ENCODE results near the gene SPTBN1. TPM values are rescaled to one million over a fixed set of nuclear protein-coding genes. Genes with fewer than 3 reads are reported as not detected.

SPTBN1 gene
- total RNA-seq, 1 donor from 2014 or later = 983 TPM

DNA sequence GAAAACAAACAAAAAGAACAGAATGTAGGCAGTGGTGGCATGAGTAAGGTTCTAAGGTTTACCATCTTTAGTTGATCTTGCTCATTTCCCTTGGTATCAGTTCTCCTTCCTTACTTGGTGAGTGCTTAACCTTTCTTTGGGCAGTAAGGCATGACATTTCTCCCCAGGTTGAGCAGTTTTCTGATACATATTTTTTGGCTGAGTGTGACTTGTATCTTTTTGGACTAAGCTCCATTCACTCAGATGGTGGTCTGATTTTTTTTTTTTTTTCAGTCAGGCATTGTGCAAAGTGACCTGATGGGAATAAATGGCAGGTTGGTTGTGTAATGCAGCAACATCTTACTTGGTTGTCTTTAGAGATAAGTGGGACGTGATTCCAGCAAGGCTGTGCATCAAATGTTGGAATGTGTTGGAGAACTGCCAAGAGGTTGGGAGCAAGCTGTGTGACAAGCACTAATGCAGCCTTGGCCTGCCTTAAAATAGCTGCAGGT is 15.1 kb downstream of the SPTBN1 start:
- Mint-ChIP-seq H3K27ac (ENCODE audit: unreplicated experiment) (peak overlapping the region; percentile 45), H3K4me1 (ENCODE audit: unreplicated experiment) (peaks cover 76% of the 10 kb centered on the region), H3K9me3 (ENCODE audit: unreplicated experiment) (no peaks in the 10 kb centered on the region), H3K4me3 (ENCODE audit: unreplicated experiment) (peak overlapping the region; percentile 42), H3K36me3 (ENCODE audit: low read depth, unreplicated experiment) (peaks cover 3% of the 10 kb centered on the region), H3K27me3 (ENCODE audit: unreplicated experiment) (no peaks in the 10 kb centered on the region)
- TF ChIP-seq, protein P1, sequence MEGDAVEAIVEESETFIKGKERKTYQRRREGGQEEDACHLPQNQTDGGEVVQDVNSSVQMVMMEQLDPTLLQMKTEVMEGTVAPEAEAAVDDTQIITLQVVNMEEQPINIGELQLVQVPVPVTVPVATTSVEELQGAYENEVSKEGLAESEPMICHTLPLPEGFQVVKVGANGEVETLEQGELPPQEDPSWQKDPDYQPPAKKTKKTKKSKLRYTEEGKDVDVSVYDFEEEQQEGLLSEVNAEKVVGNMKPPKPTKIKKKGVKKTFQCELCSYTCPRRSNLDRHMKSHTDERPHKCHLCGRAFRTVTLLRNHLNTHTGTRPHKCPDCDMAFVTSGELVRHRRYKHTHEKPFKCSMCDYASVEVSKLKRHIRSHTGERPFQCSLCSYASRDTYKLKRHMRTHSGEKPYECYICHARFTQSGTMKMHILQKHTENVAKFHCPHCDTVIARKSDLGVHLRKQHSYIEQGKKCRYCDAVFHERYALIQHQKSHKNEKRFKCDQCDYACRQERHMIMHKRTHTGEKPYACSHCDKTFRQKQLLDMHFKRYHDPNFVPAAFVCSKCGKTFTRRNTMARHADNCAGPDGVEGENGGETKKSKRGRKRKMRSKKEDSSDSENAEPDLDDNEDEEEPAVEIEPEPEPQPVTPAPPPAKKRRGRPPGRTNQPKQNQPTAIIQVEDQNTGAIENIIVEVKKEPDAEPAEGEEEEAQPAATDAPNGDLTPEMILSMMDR (IDR thresholded peaks at IDR 0.05; ENCODE audit: unreplicated experiment) = no peak
- no peak for DNase-seq (ENCODE audit: low spot score)

DNA sequence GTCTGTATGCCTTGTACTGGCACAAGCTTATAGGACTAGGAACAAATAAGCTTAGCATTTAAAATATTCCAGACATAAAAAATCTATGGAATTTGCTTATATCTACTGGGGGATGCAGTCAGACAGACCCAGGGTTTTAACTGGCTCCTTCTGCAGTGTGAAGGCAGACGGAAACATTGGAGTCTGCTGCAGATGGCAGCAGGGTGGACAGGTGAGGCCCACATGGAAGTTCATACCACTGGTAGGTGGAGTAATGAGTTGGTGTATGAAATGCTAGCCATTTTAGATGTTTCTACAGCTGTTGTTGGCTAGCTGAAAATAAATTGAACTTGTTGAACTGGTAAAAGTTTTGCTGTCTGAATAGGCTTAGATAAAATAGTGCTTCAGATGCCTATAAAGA is 17.7 kb downstream of the SPTBN1 start:
- H3K36me3 Mint-ChIP-seq (ENCODE audit: low read depth, unreplicated experiment) = peaks cover 7% of the 10 kb centered on the region
- H3K27me3 Mint-ChIP-seq (ENCODE audit: unreplicated experiment) = no peaks in the 10 kb centered on the region
- no peak for DNase-seq (ENCODE audit: low spot score)
- TF ChIP-seq, protein P1 (IDR thresholded peaks at IDR 0.05; ENCODE audit: unreplicated experiment) = no peak
- no peaks in the 10 kb centered on the region for H3K9me3 Mint-ChIP-seq (ENCODE audit: unreplicated experiment)
- no peak overlapping the region for H3K4me3 Mint-ChIP-seq (ENCODE audit: unreplicated experiment)
- peaks cover 84% of the 10 kb centered on the region for H3K4me1 Mint-ChIP-seq (ENCODE audit: unreplicated experiment)
- no peak overlapping the region for H3K27ac Mint-ChIP-seq (ENCODE audit: unreplicated experiment)

DNA sequence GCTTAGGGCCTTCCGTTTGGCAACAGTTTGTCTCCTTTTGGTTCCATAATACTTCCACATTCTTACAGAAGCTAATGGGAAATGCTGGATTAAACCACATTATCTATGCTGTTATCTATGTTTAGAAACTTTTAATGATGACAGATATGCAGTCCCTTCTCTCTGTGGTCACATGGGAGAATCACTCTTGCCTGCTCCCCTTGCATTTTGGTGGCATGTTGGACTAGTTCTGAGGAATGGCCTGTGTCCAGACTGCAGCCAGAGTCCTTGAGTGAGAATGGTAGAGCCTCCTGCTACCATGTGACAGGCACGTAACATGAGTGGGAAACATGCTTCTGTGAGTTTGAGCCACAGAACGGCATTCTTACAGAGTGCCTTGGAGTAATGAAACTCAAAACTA is 19.2 kb downstream of the SPTBN1 start:
- peaks cover 76% of the 10 kb centered on the region for H3K4me1 Mint-ChIP-seq (ENCODE audit: unreplicated experiment)
- H3K27me3 Mint-ChIP-seq (ENCODE audit: unreplicated experiment) = no peaks in the 10 kb centered on the region
- H3K4me3 Mint-ChIP-seq (ENCODE audit: unreplicated experiment) = no peak overlapping the region
- TF ChIP-seq, protein P1 (IDR thresholded peaks at IDR 0.05; ENCODE audit: unreplicated experiment) = no peak
- H3K27ac Mint-ChIP-seq (ENCODE audit: unreplicated experiment) = no peak overlapping the region
- no peaks in the 10 kb centered on the region for H3K9me3 Mint-ChIP-seq (ENCODE audit: unreplicated experiment)
- DNase-seq (ENCODE audit: low spot score) = no peak
- H3K36me3 Mint-ChIP-seq (ENCODE audit: low read depth, unreplicated experiment) = peaks cover 7% of the 10 kb centered on the region

DNA sequence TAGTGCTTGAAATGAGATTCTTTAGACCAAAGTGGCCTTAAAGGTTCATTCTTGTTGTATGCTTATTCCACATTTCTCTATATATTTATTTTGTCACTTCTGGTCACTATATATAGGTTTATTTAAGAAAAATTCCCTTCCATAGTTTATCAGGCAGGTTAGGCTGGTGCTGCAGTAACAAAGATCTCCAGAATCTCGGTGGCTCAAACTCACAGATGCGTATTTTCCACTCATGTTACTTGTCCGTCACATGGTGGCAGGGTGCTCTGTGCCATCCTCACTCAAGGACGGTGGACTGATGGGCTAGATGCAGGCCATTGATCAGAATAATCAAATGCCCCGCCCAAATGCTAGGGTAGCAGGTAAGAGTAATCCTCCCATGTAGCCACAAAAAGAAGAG is 19.8 kb downstream of the SPTBN1 start:
- peaks cover 71% of the 10 kb centered on the region for H3K4me1 Mint-ChIP-seq (ENCODE audit: unreplicated experiment)
- H3K36me3 Mint-ChIP-seq (ENCODE audit: low read depth, unreplicated experiment) = peaks cover 8% of the 10 kb centered on the region

DNA sequence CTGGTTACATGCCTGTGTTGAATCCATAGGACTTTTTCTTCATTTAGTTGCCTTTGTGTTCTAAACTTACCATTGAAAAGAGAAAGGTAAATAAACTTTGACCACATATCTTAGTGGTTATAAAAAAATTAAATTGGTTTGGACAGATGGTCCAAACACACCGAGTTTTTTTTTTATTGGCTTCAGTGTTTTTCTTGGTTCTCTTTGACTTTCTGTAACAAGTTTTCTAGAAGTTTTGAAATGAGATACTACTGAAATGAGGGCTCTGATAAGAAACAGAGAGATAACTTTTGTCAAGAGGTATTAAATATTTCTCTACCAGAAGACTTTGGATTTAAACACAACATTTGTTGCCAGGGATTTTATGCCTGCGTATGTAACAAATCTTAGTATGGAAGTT is 20.7 kb downstream of the SPTBN1 start:
- Mint-ChIP-seq H3K4me3 (ENCODE audit: unreplicated experiment) (no peak overlapping the region), H3K36me3 (ENCODE audit: low read depth, unreplicated experiment) (peaks cover 10% of the 10 kb centered on the region), H3K27ac (ENCODE audit: unreplicated experiment) (peak overlapping the region; percentile 70), H3K9me3 (ENCODE audit: unreplicated experiment) (no peaks in the 10 kb centered on the region), H3K27me3 (ENCODE audit: unreplicated experiment) (peaks cover 4% of the 10 kb centered on the region), H3K4me1 (ENCODE audit: unreplicated experiment) (peaks cover 71% of the 10 kb centered on the region)
- DNase-seq (ENCODE audit: low spot score) = no peak
- TF ChIP-seq, protein P1 (IDR thresholded peaks at IDR 0.05; ENCODE audit: unreplicated experiment) = no peak

More for the DNA sequence above, 19.8 kb downstream of the SPTBN1 start:
- no peaks in the 10 kb centered on the region for H3K9me3 Mint-ChIP-seq (ENCODE audit: unreplicated experiment)
- H3K27ac Mint-ChIP-seq (ENCODE audit: unreplicated experiment) = no peak overlapping the region
- no peak overlapping the region for H3K4me3 Mint-ChIP-seq (ENCODE audit: unreplicated experiment)
- no peak for DNase-seq (ENCODE audit: low spot score)
- peaks cover under 1% of the 10 kb centered on the region for H3K27me3 Mint-ChIP-seq (ENCODE audit: unreplicated experiment)
- TF ChIP-seq, protein P1 (IDR thresholded peaks at IDR 0.05; ENCODE audit: unreplicated experiment) = no peak

Data from endothelial cell (in vitro differentiated cells).